Activated naive CD8-positive, alpha-beta T cell treated with anti-CD3 and anti-CD28 coated beads for 36 hours (primary cell): ENCODE measurements around the gene PTGDS. TPM values are rescaled to one million over a fixed set of nuclear protein-coding genes. Genes with fewer than 3 reads are reported as not detected.

ENCODE experiments used
- DNase-seq: peaks from one replicate; pipeline ENCODE4 v3.0.0; 2021
- H3K27ac Mint-ChIP-seq: one replicate; pipeline ENCODE4 v1.8.0; 2022; ENCODE audit warnings: mild to moderate bottlenecking, moderate library complexity, mixed read lengths
- H3K27me3 Mint-ChIP-seq: one replicate; pipeline ENCODE4 v1.8.0; 2022; ENCODE audit warnings: mild to moderate bottlenecking, mixed read lengths
- H3K36me3 Mint-ChIP-seq: one replicate; pipeline ENCODE4 v1.8.0; 2021; ENCODE audit warnings: mild to moderate bottlenecking, mixed read lengths
- H3K4me1 Mint-ChIP-seq: one replicate; pipeline ENCODE4 v1.8.0; 2021; ENCODE audit warnings: mixed read lengths
- H3K4me3 Mint-ChIP-seq: one replicate; pipeline ENCODE4 v1.8.0; 2022; ENCODE audit warnings: mild to moderate bottlenecking, moderate library complexity, mixed read lengths
- H3K9me3 Mint-ChIP-seq: one replicate; pipeline ENCODE4 v1.8.0; 2022; ENCODE audit warnings: mixed read lengths
- total RNA-seq, 2 experiments: library from RNA; stranded (reverse); gene quantifications; one replicate each; pipeline ENCODE4 v1.2.3, GENCODE V29; 2021

The PTGDS gene
- total RNA-seq, 2 experiments from 2014 or later, result not detected

DNA sequence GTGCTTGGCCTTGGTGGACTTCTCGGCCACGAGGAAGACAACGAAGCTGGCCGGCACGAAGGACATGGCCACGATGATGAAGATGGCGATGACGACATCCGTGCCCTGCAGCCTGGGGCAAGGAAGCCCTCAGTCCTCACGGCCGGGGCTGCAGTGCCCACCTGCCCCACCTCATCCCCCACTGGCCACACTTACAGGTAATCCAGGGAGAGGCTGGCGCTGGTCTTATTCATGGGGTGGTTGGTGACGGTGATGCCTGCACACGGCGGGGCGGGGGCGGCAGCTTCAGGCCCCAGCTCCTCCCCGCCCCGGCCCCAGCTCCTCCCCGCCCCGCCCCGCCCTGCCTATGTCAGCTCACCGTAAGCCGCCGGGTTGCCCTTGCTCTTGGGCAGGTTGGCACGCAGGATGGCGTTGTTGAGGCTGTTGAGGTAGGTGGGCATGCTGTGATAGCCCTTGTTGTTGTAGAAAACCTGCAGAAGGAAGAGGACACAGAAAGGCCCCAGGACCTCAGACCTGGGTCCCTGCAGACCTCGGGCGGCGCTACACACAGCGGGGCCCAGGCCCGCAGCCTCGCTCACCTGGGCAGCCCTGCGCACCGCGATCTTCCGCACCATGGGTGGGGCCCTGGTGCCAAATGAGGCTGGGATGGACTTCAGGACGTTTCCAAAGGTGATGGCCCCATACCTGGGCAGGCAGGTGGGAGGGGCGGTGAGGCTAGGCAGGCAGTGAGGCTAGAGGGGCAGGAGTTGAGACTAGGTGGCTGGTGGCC is 34.8 kb downstream of the PTGDS start:
- no peaks in the 10 kb centered on the region for H3K9me3 Mint-ChIP-seq
- no peak for DNase-seq
- H3K4me1 Mint-ChIP-seq, result no peaks in the 10 kb centered on the region
- H3K4me3 Mint-ChIP-seq, result no peak overlapping the region
- no peaks in the 10 kb centered on the region for H3K27me3 Mint-ChIP-seq
- no peaks in the 10 kb centered on the region for H3K36me3 Mint-ChIP-seq
- H3K27ac Mint-ChIP-seq, result no peak overlapping the region

- no peaks in the 10 kb centered on the region for H3K27me3 Mint-ChIP-seq
- H3K4me3 Mint-ChIP-seq, result no peak overlapping the region
- H3K36me3 Mint-ChIP-seq, result no peaks in the 10 kb centered on the region
- no peak overlapping the region for H3K27ac Mint-ChIP-seq
- DNase-seq, result no peak
- no peaks in the 10 kb centered on the region for H3K9me3 Mint-ChIP-seq
- no peaks in the 10 kb centered on the region for H3K4me1 Mint-ChIP-seq
Measured at GRCh38 chr9:137012694-137013570, 35.6 kb downstream of the PTGDS start.

GRCh38 chr9:137013571-137013940 is 36.3 kb downstream of the PTGDS start:
- no peaks in the 10 kb centered on the region for H3K27me3 Mint-ChIP-seq
- DNase-seq, result no peak
- H3K4me1 Mint-ChIP-seq, result no peaks in the 10 kb centered on the region
- no peaks in the 10 kb centered on the region for H3K36me3 Mint-ChIP-seq
- H3K27ac Mint-ChIP-seq, result no peak overlapping the region
- H3K4me3 Mint-ChIP-seq, result no peak overlapping the region
- no peaks in the 10 kb centered on the region for H3K9me3 Mint-ChIP-seq

DNA sequence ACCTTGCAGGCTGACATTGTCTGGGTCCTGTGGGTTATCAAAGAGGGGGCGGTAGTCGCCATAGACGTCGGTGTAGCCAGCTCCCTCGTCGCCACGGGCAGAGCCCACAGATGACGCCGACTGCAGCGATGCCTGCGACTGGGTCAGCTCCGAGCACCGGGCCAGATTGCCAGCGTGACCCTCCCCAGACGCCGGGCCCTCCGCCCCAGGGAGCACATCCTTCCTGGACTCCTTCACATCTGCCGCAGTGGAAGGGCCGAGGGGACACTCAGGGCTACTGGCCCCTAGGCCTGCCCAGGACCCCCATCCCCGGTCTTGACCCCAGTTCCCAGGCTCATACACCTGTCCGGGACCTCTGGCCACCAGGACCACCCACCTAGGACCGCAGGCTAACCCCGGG is 36.9 kb downstream of the PTGDS start:
- Mint-ChIP-seq H3K27me3 (no peaks in the 10 kb centered on the region), H3K4me1 (no peaks in the 10 kb centered on the region), H3K9me3 (no peaks in the 10 kb centered on the region), H3K36me3 (no peaks in the 10 kb centered on the region), H3K4me3 (no peak overlapping the region), H3K27ac (no peak overlapping the region)
- DNase-seq, result no peak

DNA sequence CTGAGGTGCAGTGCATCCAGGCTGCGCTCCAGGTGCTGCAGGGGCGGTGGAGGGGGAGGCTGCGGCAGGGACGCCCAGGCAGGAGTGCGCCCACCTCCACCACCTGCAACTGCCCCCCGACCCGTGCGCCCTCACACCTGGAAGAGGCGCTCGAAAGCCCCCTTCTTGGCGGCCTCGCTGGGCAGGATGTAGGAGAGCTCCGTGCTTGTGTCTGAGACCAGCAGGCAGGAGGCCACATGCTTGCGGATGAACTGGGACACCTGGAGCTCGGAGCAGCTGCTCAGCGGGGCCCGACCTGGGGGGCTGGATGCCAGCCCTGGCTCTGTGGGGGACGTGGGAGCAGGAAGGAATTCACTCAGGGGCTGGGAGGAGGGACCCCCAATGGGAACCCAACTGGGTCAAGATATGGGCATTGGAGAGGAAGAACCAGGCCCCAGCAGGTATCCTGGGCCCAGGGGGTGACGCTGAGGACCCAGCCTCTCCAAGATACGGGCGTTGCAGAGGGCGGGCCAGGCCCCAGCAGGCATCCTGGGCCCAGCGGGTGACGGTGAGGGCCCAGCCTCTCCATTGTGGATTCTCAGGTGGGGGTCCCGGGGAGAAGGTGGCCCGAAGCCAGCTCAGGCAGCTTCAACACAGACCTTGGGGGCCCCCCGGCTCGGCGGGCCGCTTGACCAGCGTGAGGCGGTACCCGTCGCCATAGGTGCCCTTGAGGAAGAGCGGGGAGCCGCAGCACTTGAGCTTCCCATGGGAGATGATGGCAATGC is 37.7 kb downstream of the PTGDS start:
- Mint-ChIP-seq H3K27me3 (no peaks in the 10 kb centered on the region), H3K36me3 (no peaks in the 10 kb centered on the region)

GRCh38 chr9:137015540-137015930 is 38.2 kb downstream of the PTGDS start:
- H3K9me3 Mint-ChIP-seq, result no peaks in the 10 kb centered on the region
- H3K27ac Mint-ChIP-seq, result no peak overlapping the region
- DNase-seq, result no peak

More for the DNA sequence above, 37.7 kb downstream of the PTGDS start:
- H3K27ac Mint-ChIP-seq, result no peak overlapping the region
- no peaks in the 10 kb centered on the region for H3K9me3 Mint-ChIP-seq
- H3K4me3 Mint-ChIP-seq, result no peak overlapping the region
- H3K4me1 Mint-ChIP-seq, result no peaks in the 10 kb centered on the region
- no peak for DNase-seq

GRCh38 chr9:137015976-137016375 is 38.7 kb downstream of the PTGDS start:
- Mint-ChIP-seq H3K4me3 (no peak overlapping the region), H3K36me3 (no peaks in the 10 kb centered on the region), H3K4me1 (no peaks in the 10 kb centered on the region), H3K27ac (no peak overlapping the region), H3K9me3 (no peaks in the 10 kb centered on the region), H3K27me3 (no peaks in the 10 kb centered on the region)
- no peak for DNase-seq

More at GRCh38 chr9:137015540-137015930, 38.2 kb downstream of the PTGDS start:
- no peaks in the 10 kb centered on the region for H3K4me1 Mint-ChIP-seq
- no peaks in the 10 kb centered on the region for H3K36me3 Mint-ChIP-seq
- H3K27me3 Mint-ChIP-seq, result no peaks in the 10 kb centered on the region
- H3K4me3 Mint-ChIP-seq, result no peak overlapping the region

DNA sequence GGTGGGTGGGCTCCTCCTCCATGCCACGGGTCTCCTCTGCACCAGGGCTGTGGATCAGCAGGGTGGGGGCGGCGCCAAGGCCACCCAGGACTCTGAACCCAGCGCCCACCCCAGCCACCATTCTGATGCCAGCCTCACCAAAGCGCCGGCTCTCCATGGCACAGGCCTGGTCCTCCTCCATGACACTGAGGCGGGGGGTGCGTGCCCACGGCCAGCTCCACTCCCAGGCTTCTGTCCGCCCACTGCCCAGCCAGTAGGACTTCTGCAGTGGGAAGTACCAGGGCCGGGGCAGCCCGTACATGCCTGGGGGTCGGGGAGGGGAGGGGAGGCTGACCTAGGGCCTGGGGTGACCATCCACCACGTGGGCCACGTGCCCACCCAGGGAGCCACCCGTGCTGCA is 39.1 kb downstream of the PTGDS start:
- H3K36me3 Mint-ChIP-seq, result no peaks in the 10 kb centered on the region
- no peaks in the 10 kb centered on the region for H3K4me1 Mint-ChIP-seq
- no peak overlapping the region for H3K4me3 Mint-ChIP-seq
- H3K27me3 Mint-ChIP-seq, result no peaks in the 10 kb centered on the region
- no peak for DNase-seq
- H3K9me3 Mint-ChIP-seq, result no peaks in the 10 kb centered on the region
- H3K27ac Mint-ChIP-seq, result no peak overlapping the region

DNA sequence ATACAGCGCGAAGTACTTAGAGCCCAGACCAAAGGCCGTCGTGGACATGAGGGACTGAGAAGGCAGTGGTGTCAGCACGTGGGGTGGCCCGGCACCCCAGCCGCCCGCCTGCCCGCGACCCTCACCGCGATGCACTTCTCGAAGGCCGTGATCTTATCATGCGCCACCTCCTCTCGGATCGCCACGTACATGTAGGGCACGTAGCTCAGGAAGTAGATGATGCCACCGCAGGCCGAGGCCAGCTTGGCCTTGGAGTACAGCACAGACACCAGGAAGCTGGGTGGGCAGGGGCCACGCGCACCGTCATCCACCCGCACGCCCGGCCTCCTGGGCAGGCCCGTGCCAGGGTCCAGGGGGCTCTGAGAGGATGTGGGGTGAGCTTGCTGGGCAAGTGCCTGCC is 39.8 kb downstream of the PTGDS start:
- H3K4me3 Mint-ChIP-seq, result no peak overlapping the region
- DNase-seq, result no peak
- H3K27ac Mint-ChIP-seq, result no peak overlapping the region
- H3K9me3 Mint-ChIP-seq, result no peaks in the 10 kb centered on the region
- no peaks in the 10 kb centered on the region for H3K4me1 Mint-ChIP-seq
- no peaks in the 10 kb centered on the region for H3K27me3 Mint-ChIP-seq
- no peaks in the 10 kb centered on the region for H3K36me3 Mint-ChIP-seq

- Mint-ChIP-seq H3K27ac (no peak overlapping the region), H3K36me3 (no peaks in the 10 kb centered on the region), H3K4me3 (no peak overlapping the region), H3K27me3 (no peaks in the 10 kb centered on the region), H3K9me3 (no peaks in the 10 kb centered on the region), H3K4me1 (no peaks in the 10 kb centered on the region)
- DNase-seq, result no peak
Measured at GRCh38 chr9:137017791-137018497, 40.6 kb downstream of the PTGDS start.

GRCh38 chr9:137018761-137019559 is 41.7 kb downstream of the PTGDS start:
- no peak for DNase-seq
- no peak overlapping the region for H3K27ac Mint-ChIP-seq
- no peaks in the 10 kb centered on the region for H3K4me1 Mint-ChIP-seq
- no peaks in the 10 kb centered on the region for H3K9me3 Mint-ChIP-seq
- no peak overlapping the region for H3K4me3 Mint-ChIP-seq
- H3K36me3 Mint-ChIP-seq, result no peaks in the 10 kb centered on the region
- no peaks in the 10 kb centered on the region for H3K27me3 Mint-ChIP-seq

DNA sequence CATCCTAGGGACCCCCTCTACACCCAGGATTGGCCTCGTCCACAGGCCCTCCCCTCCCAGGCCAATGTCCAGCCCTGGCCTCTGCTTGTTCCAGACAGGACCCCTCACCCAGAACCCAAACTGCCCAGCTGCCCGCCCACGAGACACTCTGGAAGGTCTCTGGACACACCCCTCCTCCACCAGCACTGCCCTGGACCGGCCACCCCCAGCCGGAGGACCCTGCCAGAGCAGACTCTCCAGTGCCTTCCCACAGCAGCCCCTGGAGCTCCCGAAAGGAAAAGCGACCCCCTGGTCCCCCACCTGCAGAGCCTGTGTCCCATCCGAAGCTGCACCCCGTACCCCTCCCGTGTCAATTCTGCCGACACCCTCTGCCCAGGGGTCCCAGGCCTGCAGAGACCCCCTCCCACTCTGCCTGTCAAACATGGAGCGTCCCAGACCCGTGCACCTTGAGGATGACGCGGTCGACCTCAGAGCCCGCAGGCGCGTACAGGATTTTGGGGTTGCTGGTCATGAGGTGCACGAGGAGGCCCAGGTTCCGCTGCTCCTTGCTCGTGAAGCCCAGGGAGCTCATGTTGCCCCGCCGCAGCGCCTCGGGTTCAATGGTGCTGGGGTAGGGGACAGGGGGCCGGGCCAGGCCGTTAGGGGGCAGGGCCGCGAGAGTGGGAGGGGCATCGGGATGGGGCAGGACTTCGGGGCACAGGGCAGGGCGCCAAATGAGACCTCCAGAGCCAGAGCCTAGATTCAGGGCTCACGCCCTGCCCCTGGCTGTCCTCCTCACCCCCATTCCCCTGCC is 42.8 kb downstream of the PTGDS start:
- H3K4me3 Mint-ChIP-seq, result no peak overlapping the region
- no peaks in the 10 kb centered on the region for H3K4me1 Mint-ChIP-seq

DNA sequence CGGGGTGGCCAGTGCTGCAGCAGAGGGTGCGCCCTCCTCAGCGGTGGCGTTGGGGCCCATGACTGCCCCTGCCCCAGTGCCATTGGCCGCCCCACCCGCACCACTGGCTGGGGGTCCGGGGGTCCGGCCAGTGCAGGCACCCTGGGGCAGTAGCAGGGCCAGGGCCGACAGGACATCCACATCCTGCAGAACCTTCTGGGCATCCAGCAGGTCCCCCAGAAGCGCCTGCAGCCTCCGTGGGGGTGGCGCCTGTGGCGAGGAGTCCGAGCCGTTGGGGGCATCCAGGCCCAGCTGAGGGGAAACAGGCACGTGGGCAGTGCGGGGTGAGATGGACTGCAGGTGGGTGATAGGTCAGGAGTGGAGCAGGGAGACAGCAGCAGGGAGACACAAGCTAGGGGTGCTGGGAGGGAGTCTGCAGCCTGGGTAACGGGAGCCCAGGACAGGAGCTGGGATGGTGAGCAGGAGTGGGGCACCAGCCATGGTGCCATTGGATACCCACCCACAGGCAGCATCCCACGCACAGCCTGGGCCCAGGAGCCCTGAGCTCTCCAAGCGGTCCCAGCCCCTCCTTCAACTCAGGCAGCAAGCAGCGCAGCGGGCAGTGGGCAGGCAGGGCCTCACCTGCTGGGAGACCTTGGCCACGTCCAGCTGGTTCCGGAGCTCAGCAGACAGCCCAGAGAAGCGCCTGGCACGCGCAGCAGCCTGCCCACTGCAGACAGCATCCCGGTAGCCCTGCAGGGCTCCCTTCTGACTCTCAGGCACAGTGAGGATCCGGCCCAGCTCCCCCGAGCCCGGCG is 43.7 kb downstream of the PTGDS start:
- no peak overlapping the region for H3K27ac Mint-ChIP-seq
- no peaks in the 10 kb centered on the region for H3K36me3 Mint-ChIP-seq
- no peaks in the 10 kb centered on the region for H3K4me1 Mint-ChIP-seq
- no peak overlapping the region for H3K4me3 Mint-ChIP-seq
- no peaks in the 10 kb centered on the region for H3K9me3 Mint-ChIP-seq
- no peaks in the 10 kb centered on the region for H3K27me3 Mint-ChIP-seq
- no peak for DNase-seq

More for the DNA sequence above, 42.8 kb downstream of the PTGDS start:
- no peaks in the 10 kb centered on the region for H3K9me3 Mint-ChIP-seq
- no peak for DNase-seq
- H3K27me3 Mint-ChIP-seq, result no peaks in the 10 kb centered on the region
- H3K36me3 Mint-ChIP-seq, result no peaks in the 10 kb centered on the region
- no peak overlapping the region for H3K27ac Mint-ChIP-seq
